Neutrophil (primary cell): Measurements from ENCODE around the gene YPEL1.

Source experiments
- H3K27ac ChIP-seq: fragments of 200-600 bp; sonication (generic); 2 replicates; pipeline ENCODE4 v1.5.1; 2016; ENCODE audit warnings: mild to moderate bottlenecking, moderate library complexity
- H3K27me3 ChIP-seq: fragments of 200-600 bp; sonication (generic); 2 replicates; pipeline ENCODE4 v1.6.0; 2016; ENCODE audit warnings: mild to moderate bottlenecking
- H3K36me3 ChIP-seq: fragments of 200-600 bp; sonication (generic); 2 replicates; pipeline ENCODE4 v1.5.1; 2017
- H3K4me1 ChIP-seq, 2 experiments: fragments of 200-600 bp in 1 of 2; sonication (generic) in 1 of 2; 1 replicate in 1 of 2; 2 replicates in 1 of 2; pipeline versions ENCODE4 v1.5.1 to v1.6.1; 2013 to 2016; ENCODE audit warnings: low read depth in 1 of 2, low read length in 1 of 2, mild to moderate bottlenecking in 1 of 2, moderate library complexity in 1 of 2; ENCODE audit not compliant: control insufficient read depth in 1 of 2, insufficient read depth in 1 of 2
- H3K4me3 ChIP-seq, 2 experiments: fragments of 200-600 bp in 1 of 2; sonication (generic) in 1 of 2; 1 replicate in 1 of 2; 2 replicates in 1 of 2; pipeline ENCODE4 v1.5.1; 2013 to 2016; ENCODE audit warnings: low read depth in 1 of 2, low read length in 1 of 2, mild to moderate bottlenecking in 1 of 2, moderate library complexity in 1 of 2
- H3K9me3 ChIP-seq: fragments of 200-600 bp; sonication (generic); 2 replicates; pipeline ENCODE4 v1.5.1; 2016
- TF ChIP-seq, protein P1 (sequence below): fragments of 200-600 bp; sonication (generic); IDR thresholded peaks from 2 replicates; pipeline ENCODE4 v1.5.1; 2016; ENCODE audit warnings: antibody characterized with exemption

YPEL1 gene

DNA sequence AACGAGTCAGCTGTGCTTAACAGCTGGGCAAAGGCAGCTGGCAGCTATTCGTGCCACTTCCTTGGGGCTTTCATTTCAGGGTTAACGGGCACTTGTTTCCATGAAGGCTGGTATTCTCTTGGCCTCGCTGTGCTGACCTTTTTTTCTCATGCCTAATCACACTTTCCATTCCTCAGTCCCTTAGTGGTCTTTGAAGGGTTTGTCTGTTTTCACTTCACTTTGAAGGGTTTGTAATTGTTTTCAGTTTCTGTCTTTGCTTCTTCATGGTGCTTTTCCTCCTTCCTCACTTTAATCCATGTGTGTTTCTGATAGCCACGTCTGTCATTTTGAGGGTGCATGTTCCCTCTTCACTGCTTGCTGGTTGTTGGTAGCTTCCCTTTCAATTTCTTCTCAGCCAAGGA lies 45.2 kb downstream of the YPEL1 start:
- Histone ChIP-seq H3K9me3 (no peaks in the 10 kb centered on the region), H3K4me1 (no peaks in the 10 kb centered on the region), H3K4me3 (no peak overlapping the region), H3K36me3 (peaks cover 97% of the 10 kb centered on the region), H3K27me3 (no peaks in the 10 kb centered on the region), H3K27ac (no peak overlapping the region)
- TF ChIP-seq, protein P1, sequence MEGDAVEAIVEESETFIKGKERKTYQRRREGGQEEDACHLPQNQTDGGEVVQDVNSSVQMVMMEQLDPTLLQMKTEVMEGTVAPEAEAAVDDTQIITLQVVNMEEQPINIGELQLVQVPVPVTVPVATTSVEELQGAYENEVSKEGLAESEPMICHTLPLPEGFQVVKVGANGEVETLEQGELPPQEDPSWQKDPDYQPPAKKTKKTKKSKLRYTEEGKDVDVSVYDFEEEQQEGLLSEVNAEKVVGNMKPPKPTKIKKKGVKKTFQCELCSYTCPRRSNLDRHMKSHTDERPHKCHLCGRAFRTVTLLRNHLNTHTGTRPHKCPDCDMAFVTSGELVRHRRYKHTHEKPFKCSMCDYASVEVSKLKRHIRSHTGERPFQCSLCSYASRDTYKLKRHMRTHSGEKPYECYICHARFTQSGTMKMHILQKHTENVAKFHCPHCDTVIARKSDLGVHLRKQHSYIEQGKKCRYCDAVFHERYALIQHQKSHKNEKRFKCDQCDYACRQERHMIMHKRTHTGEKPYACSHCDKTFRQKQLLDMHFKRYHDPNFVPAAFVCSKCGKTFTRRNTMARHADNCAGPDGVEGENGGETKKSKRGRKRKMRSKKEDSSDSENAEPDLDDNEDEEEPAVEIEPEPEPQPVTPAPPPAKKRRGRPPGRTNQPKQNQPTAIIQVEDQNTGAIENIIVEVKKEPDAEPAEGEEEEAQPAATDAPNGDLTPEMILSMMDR: no peak

DNA sequence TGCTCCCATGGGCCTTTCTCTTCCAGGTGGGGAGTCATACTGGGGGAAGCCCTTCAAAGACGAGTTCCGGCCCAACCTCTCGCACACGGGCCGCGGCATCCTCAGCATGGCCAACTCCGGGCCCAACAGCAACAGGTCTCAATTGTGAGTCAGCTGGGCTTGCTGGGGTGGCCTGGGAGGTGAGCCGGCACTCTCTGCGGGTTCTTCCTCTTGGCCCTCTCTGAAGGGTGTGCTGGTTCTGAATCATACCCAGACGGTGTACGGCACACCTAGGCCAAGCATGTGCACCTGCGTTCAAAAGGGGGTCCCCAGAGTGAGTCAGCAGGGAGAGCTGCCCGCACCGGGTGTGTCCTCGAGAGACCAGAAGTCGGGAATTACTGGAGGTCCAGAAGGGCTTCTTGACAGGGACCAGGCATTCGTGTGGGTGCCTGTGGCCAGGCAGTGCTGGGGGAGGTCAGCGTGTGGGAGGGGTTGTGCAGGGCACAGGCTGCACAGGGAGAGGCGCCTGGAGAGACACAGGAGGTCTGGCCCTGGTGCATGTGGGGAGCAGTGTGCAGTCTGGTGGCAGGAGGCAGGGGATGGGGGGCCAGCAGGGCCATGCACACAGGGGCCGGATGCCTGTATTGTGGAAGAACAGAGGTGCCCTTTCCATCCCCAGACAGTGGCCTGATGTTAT lies 46.8 kb downstream of the YPEL1 start:
- Histone ChIP-seq H3K27me3 (no peaks in the 10 kb centered on the region), H3K4me1 (no peaks in the 10 kb centered on the region), H3K9me3 (no peaks in the 10 kb centered on the region), H3K4me3 (no peak overlapping the region), H3K27ac (no peak overlapping the region), H3K36me3 (peaks cover 96% of the 10 kb centered on the region)
- TF ChIP-seq, protein P1: no peak

DNA sequence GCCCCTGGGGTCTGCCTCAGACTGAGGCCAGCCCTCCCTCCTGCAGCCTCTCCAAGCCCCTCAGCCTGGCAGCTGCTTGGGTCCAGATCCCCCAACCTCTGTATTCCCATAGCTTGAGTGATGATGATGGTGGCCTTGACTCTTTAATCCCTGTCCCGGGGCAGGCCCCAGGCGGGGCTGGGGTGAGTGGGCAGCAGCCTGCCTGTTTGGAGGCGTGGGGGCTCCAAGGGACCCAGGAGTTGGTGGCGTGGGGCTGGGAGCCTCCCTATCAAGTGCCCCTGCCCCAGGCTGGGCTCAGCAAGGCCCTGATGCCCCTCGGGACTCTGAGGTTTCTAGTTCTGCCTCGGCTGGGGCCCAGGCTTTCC lies 47.3 kb downstream of the YPEL1 start:
- H3K36me3 ChIP-seq: peaks cover 96% of the 10 kb centered on the region
- no peaks in the 10 kb centered on the region for H3K9me3 ChIP-seq
- no peaks in the 10 kb centered on the region for H3K27me3 ChIP-seq
- no peak overlapping the region for H3K27ac ChIP-seq
- H3K4me3 ChIP-seq: no peak overlapping the region
- no peaks in the 10 kb centered on the region for H3K4me1 ChIP-seq
- TF ChIP-seq, protein P1: no peak

DNA sequence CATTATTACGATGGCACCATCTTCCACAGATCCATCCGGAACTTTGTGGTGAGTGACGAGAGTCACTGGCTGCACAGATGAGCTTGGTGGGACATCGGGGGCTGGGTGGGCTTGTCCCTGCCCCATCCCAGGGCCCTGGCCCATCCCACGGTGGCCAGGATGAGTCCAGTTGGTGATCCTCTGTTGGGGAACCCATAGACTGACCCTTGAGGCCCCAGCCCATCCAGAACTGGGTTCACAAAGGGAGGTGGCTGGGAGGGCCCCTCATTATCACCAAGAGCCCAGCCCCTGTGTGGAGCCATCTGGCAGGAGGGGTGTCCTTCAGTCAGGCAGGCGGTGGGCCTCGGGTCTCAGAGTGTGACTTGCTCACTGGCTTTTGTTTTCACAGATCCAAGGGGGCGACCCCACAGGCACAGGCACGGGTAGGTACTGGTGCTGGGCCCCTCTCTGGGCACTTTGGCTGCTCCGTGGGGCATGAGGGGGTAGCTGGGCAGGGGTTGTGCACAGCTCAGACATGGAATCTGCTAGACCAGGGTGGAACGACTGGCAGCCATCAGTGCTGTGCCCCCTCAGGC lies 47.8 kb downstream of the YPEL1 start:
- H3K27me3 ChIP-seq: no peaks in the 10 kb centered on the region
- no peaks in the 10 kb centered on the region for H3K4me1 ChIP-seq
- H3K4me3 ChIP-seq: no peak overlapping the region
- H3K27ac ChIP-seq: no peak overlapping the region
- no peaks in the 10 kb centered on the region for H3K9me3 ChIP-seq
- H3K36me3 ChIP-seq: peaks cover 96% of the 10 kb centered on the region
- TF ChIP-seq, protein P1: no peak

DNA sequence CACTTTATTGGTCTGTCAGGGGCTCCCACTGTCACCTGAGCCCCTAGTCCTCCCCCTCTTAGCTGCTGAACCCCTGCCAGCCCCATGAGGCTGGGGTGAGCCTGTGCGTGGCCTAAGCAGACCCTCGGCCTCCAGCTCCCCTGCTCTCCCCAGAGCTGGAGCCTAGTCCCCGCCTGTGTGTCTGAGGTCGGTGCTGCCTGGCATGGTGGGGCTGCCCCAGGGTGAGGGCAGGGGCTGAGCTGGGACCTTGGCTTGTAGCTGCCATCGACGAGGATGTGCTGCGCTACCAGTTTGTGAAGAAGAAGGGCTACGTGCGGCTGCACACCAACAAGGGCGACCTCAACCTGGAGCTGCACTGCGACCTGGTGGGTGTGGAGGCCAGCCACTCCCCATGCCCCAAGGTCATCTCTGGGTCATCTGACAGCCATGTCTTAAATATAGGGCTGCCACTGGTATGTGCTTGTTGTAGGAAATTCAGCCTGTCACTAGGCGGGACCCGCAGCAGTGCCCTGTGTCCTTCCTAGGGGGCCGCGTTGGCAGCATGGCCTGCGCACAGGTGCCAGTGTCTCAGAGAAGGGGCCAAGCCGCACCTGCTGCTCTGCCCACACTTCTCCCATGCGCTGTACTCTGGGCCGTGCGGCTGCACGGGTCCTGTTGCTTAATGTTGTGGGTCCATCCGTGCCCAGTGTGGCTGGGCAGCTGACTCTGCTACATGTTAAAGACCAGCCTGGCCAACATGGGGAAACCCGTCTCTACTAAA lies 48.8 kb downstream of the YPEL1 start:
- no peaks in the 10 kb centered on the region for H3K4me1 ChIP-seq
- TF ChIP-seq, protein P1: no peak
- peaks cover 96% of the 10 kb centered on the region for H3K36me3 ChIP-seq
- no peak overlapping the region for H3K4me3 ChIP-seq
- no peaks in the 10 kb centered on the region for H3K27me3 ChIP-seq
- H3K27ac ChIP-seq: no peak overlapping the region
- H3K9me3 ChIP-seq: no peaks in the 10 kb centered on the region
